Measurements from ENCODE around the gene RGS5.

RGS5 gene

GRCh38 chr1:163195728-163196448 is 6.8 kb downstream of the RGS5 start:
- TF ChIP-seq GATA2 (IDR thresholded peaks at IDR 0.05; ENCODE audit: low read depth, low read length) (peak; percentile 98), GATA3 (IDR thresholded peaks at IDR 0.05; ENCODE audit: low read depth, low read length) (peak; percentile 100)

GRCh38 chr1:163191301-163191700 is 11.4 kb downstream of the RGS5 start:
- TF ChIP-seq GATA3 (IDR thresholded peaks at IDR 0.05; ENCODE audit: low read depth, low read length) (no peak), GATA2 (IDR thresholded peaks at IDR 0.05; ENCODE audit: low read depth, low read length) (no peak)

GRCh38 chr1:163188947-163189346 is 13.8 kb downstream of the RGS5 start:
- TF ChIP-seq GATA2 (IDR thresholded peaks at IDR 0.05; ENCODE audit: low read depth, low read length) (no peak), GATA3 (IDR thresholded peaks at IDR 0.05; ENCODE audit: low read depth, low read length) (no peak)

- peak; percentile 41; the same call in 1 of the 2 replicates for TF ChIP-seq GATA3 (IDR thresholded peaks at IDR 0.05; ENCODE audit: low read depth, low read length)
- peak; percentile 73 for TF ChIP-seq GATA2 (IDR thresholded peaks at IDR 0.05; ENCODE audit: low read depth, low read length)
These were observed 14.9 kb downstream of the RGS5 start for GRCh38 chr1:163187849-163188248.

GRCh38 chr1:163186862-163187261 is 15.9 kb downstream of the RGS5 start:
- TF ChIP-seq GATA2 (IDR thresholded peaks at IDR 0.05; ENCODE audit: low read depth, low read length) (peak; percentile 96), GATA3 (IDR thresholded peaks at IDR 0.05; ENCODE audit: low read depth, low read length) (peak; percentile 92)

GRCh38 chr1:163182330-163182949 is 20.3 kb downstream of the RGS5 start:
- no peak for TF ChIP-seq GATA3 (IDR thresholded peaks at IDR 0.05; ENCODE audit: low read depth, low read length)
- TF ChIP-seq GATA2 (IDR thresholded peaks at IDR 0.05; ENCODE audit: low read depth, low read length): no peak

GRCh38 chr1:163178628-163179027 is 24.1 kb downstream of the RGS5 start:
- no peak for TF ChIP-seq GATA2 (IDR thresholded peaks at IDR 0.05; ENCODE audit: low read depth, low read length)
- no peak for TF ChIP-seq GATA3 (IDR thresholded peaks at IDR 0.05; ENCODE audit: low read depth, low read length)

- peak; percentile 90 for TF ChIP-seq GATA2 (IDR thresholded peaks at IDR 0.05; ENCODE audit: low read depth, low read length)
- TF ChIP-seq GATA3 (IDR thresholded peaks at IDR 0.05; ENCODE audit: low read depth, low read length): peak; percentile 81
These were observed 25.9 kb downstream of the RGS5 start for GRCh38 chr1:163176797-163177196.

- peak; percentile 79 for TF ChIP-seq GATA2 (IDR thresholded peaks at IDR 0.05; ENCODE audit: low read depth, low read length)
- peak; percentile 81 for TF ChIP-seq GATA3 (IDR thresholded peaks at IDR 0.05; ENCODE audit: low read depth, low read length)
These were observed 27.9 kb downstream of the RGS5 start for GRCh38 chr1:163174524-163175437.

GRCh38 chr1:163173121-163173520 is 29.6 kb downstream of the RGS5 start:
- TF ChIP-seq GATA3 (IDR thresholded peaks at IDR 0.05; ENCODE audit: low read depth, low read length) (no peak), GATA2 (IDR thresholded peaks at IDR 0.05; ENCODE audit: low read depth, low read length) (no peak)

- no peak for TF ChIP-seq GATA2 (IDR thresholded peaks at IDR 0.05; ENCODE audit: low read depth, low read length)
- TF ChIP-seq GATA3 (IDR thresholded peaks at IDR 0.05; ENCODE audit: low read depth, low read length): no peak
These were observed 30.1 kb downstream of the RGS5 start for GRCh38 chr1:163172596-163172995.

- TF ChIP-seq GATA3 (IDR thresholded peaks at IDR 0.05; ENCODE audit: low read depth, low read length) (no peak), GATA2 (IDR thresholded peaks at IDR 0.05; ENCODE audit: low read depth, low read length) (no peak)
These were observed 30.9 kb downstream of the RGS5 start for GRCh38 chr1:163171826-163172225.

- TF ChIP-seq GATA2 (IDR thresholded peaks at IDR 0.05; ENCODE audit: low read depth, low read length) (no peak), GATA3 (IDR thresholded peaks at IDR 0.05; ENCODE audit: low read depth, low read length) (no peak)
These were observed 31.6 kb downstream of the RGS5 start for GRCh38 chr1:163170975-163171676.

GRCh38 chr1:163170331-163170730 is 32.4 kb downstream of the RGS5 start:
- TF ChIP-seq GATA3 (IDR thresholded peaks at IDR 0.05; ENCODE audit: low read depth, low read length) (no peak), GATA2 (IDR thresholded peaks at IDR 0.05; ENCODE audit: low read depth, low read length) (no peak)

All from SH-SY5Y (cell line).